Activated T-helper 1 cell treated with anti-CD3 and anti-CD28 coated beads, Interleukin-2, amount 50 U/mL, for 16 hours (primary cell): ENCODE results near the gene AGRN.
"Not testable (repeated sequence)": the region's sequence is repeated elsewhere in the genome, so short reads cannot be mapped to it uniquely, and the experiment has no call there.

ENCODE experiments used
- DNase-seq, 2 donors: peaks; one replicate each; pipeline ENCODE4 v3.0.0-alpha.2; 2020; ENCODE audit warnings: low read depth in 1 of 2, low spot score in 1 of 2

AGRN gene

GRCh38 chr1:1020000-1020404, at the start of gene AGRN:
AGRN (plus strand) TSS chr1:1020120; CDS start chr1:1020173, 53 bp downstream.
- no peak for DNase-seq

- DNase-seq: no peak
Measured at GRCh38 chr1:970242-970972, 49.5 kb upstream of the AGRN start.

GRCh38 chr1:970973-971730, 48.8 kb upstream of the AGRN start:
- DNase-seq: no peak

- DNase-seq: no peak
Measured at GRCh38 chr1:971751-972506, 48.0 kb upstream of the AGRN start.

- no peak for DNase-seq
Measured at GRCh38 chr1:972726-973458, 47.0 kb upstream of the AGRN start.

- no peak for DNase-seq
Measured at GRCh38 chr1:973459-974292, 46.2 kb upstream of the AGRN start.

- no peak for DNase-seq
Measured at GRCh38 chr1:974293-974640, 45.7 kb upstream of the AGRN start.

- DNase-seq: no peak
Measured at GRCh38 chr1:974687-975328, 45.1 kb upstream of the AGRN start.

GRCh38 chr1:975365-975764, 44.6 kb upstream of the AGRN start:
- no peak for DNase-seq

- DNase-seq: peak; percentile 30 to 44
Measured at GRCh38 chr1:975896-976683, 43.8 kb upstream of the AGRN start.

- not testable (repeated sequence) for DNase-seq
Measured at GRCh38 chr1:976791-977190, 43.1 kb upstream of the AGRN start.

GRCh38 chr1:978069-978834, 41.7 kb upstream of the AGRN start:
- DNase-seq: no peak

- DNase-seq: no peak
Measured at GRCh38 chr1:978835-979743, 40.8 kb upstream of the AGRN start.

GRCh38 chr1:979744-980072, 40.2 kb upstream of the AGRN start:
- no peak for DNase-seq

- no peak for DNase-seq
Measured at GRCh38 chr1:980137-980571, 39.8 kb upstream of the AGRN start.

- DNase-seq: no peak
Measured at GRCh38 chr1:980602-981395, 39.1 kb upstream of the AGRN start.
